Measurements from ENCODE around the gene P2RY2. TPM values are rescaled to one million over a fixed set of nuclear protein-coding genes. Genes with fewer than 3 reads are reported as not detected.

Gene P2RY2
- total RNA-seq, 2 experiments from 2014 or later = not detected

GRCh38 chr11:73176874-73177155, 41.3 kb upstream of the P2RY2 start:
- POLR2A ChIA-PET = interaction anchor here (2.1 kb wide), 1 partner anchor 34 kb away, joined by 10 read pairs; the partner anchor contains the start of gene FCHSD2
- Histone ChIP-seq H3K4me1 (ENCODE audit: insufficient read depth, low read length) (peaks cover 7% of the 10 kb centered on the region), H3K9me3 (ENCODE audit: control insufficient read depth in 1 of 2, insufficient read depth in 1 of 2, low read length in 2 of 2) (no peaks in the 10 kb centered on the region), H3K36me3 (ENCODE audit: insufficient read depth, low read length) (no peaks in the 10 kb centered on the region), H3K27me3 (ENCODE audit: control insufficient read depth in 1 of 2, insufficient read depth in 2 of 2, low read length in 2 of 2) (no peaks in the 10 kb centered on the region), H3K27ac (ENCODE audit: low read depth in 1 of 2, low read length in 2 of 2) (no peak overlapping the region), H3K4me3 (ENCODE audit: low read length) (no peak overlapping the region)
- DNase-seq = no peak
- no peaks in the 10 kb centered on the region for H3K9me3 Mint-ChIP-seq
- TF ChIP-seq, protein P1, sequence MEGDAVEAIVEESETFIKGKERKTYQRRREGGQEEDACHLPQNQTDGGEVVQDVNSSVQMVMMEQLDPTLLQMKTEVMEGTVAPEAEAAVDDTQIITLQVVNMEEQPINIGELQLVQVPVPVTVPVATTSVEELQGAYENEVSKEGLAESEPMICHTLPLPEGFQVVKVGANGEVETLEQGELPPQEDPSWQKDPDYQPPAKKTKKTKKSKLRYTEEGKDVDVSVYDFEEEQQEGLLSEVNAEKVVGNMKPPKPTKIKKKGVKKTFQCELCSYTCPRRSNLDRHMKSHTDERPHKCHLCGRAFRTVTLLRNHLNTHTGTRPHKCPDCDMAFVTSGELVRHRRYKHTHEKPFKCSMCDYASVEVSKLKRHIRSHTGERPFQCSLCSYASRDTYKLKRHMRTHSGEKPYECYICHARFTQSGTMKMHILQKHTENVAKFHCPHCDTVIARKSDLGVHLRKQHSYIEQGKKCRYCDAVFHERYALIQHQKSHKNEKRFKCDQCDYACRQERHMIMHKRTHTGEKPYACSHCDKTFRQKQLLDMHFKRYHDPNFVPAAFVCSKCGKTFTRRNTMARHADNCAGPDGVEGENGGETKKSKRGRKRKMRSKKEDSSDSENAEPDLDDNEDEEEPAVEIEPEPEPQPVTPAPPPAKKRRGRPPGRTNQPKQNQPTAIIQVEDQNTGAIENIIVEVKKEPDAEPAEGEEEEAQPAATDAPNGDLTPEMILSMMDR (IDR thresholded peaks at IDR 0.05) = no peak
- ATAC-seq (ENCODE audit: poor library complexity) = no peak
- H3K4me1 Mint-ChIP-seq (ENCODE audit: low read depth) = no peaks in the 10 kb centered on the region
- no peak overlapping the region for H3K27ac Mint-ChIP-seq
- H3K27me3 Mint-ChIP-seq = no peaks in the 10 kb centered on the region
- H3K36me3 Mint-ChIP-seq (ENCODE audit: low read depth) = no peaks in the 10 kb centered on the region
- CTCF ChIA-PET = interaction anchor here (2.6 kb wide), 1 partner anchor 252 kb away, joined by 12 read pairs; no protein-coding TSS in a partner anchor
- intact Hi-C loops (cut with DNase I, micrococcal nuclease) = loop anchor here in 1 of 2 experiments (5.0 kb wide), 2 partner anchors 590 to 705 kb away; no protein-coding TSS in a partner anchor
- H3K4me3 Mint-ChIP-seq = no peak overlapping the region

DNA sequence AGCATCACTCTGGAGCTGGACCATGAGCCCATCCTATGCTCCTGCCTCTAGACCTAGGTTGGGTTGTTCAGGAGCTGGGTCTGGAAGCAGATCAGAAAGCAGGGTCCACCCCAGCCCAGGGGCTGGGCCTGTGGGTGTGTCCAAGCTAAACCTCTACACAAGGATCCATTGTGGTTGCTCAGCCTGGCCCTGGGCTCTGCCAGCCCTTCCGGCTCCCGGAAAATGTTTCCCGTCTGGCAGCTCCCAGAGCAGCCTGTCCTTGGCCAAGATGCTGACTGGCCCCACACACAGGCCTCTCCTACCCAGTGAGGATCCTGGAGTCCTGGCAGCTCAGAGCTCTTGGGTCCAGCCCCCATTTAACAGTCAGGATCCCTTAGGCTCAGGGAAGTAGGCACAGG, 40.7 kb upstream of the P2RY2 start:
- no peaks in the 10 kb centered on the region for H3K36me3 Mint-ChIP-seq (ENCODE audit: low read depth)
- TF ChIP-seq, protein P1 (IDR thresholded peaks at IDR 0.05) = no peak
- H3K4me3 ChIP-seq (ENCODE audit: low read length) = no peak overlapping the region
- H3K4me1 ChIP-seq (ENCODE audit: insufficient read depth, low read length) = peaks cover 7% of the 10 kb centered on the region
- H3K27ac ChIP-seq (ENCODE audit: low read depth in 1 of 2, low read length in 2 of 2) = no peak overlapping the region
- DNase-seq (no peak), ATAC-seq (ENCODE audit: poor library complexity) (no peak)
- H3K4me3 Mint-ChIP-seq = no peak overlapping the region
- H3K4me1 Mint-ChIP-seq (ENCODE audit: low read depth) = no peaks in the 10 kb centered on the region
- H3K27me3 Mint-ChIP-seq = no peaks in the 10 kb centered on the region
- CTCF ChIA-PET = interaction anchor here (0.6 to 2.6 kb wide), 8 partner anchors 32 to 461 kb away, joined by 3 to 23 read pairs (median 5); no protein-coding TSS in a partner anchor
- intact Hi-C loops (cut with DNase I, micrococcal nuclease) = loop anchor here in 1 of 2 experiments (5.0 kb wide), 2 partner anchors 590 to 705 kb away; no protein-coding TSS in a partner anchor
- no peaks in the 10 kb centered on the region for H3K36me3 ChIP-seq (ENCODE audit: insufficient read depth, low read length)
- H3K27ac Mint-ChIP-seq = no peak overlapping the region
- H3K27me3 ChIP-seq (ENCODE audit: control insufficient read depth in 1 of 2, insufficient read depth in 2 of 2, low read length in 2 of 2) = no peaks in the 10 kb centered on the region
- no peaks in the 10 kb centered on the region for H3K9me3 Mint-ChIP-seq
- no peaks in the 10 kb centered on the region for H3K9me3 ChIP-seq (ENCODE audit: control insufficient read depth in 1 of 2, insufficient read depth in 1 of 2, low read length in 2 of 2)
- POLR2A ChIA-PET = interaction anchor here (0.9 to 2.1 kb wide), 7 partner anchors 35 to 455 kb away, joined by 3 to 10 read pairs (median 4); partner anchors contain the start of gene FCHSD2

DNA sequence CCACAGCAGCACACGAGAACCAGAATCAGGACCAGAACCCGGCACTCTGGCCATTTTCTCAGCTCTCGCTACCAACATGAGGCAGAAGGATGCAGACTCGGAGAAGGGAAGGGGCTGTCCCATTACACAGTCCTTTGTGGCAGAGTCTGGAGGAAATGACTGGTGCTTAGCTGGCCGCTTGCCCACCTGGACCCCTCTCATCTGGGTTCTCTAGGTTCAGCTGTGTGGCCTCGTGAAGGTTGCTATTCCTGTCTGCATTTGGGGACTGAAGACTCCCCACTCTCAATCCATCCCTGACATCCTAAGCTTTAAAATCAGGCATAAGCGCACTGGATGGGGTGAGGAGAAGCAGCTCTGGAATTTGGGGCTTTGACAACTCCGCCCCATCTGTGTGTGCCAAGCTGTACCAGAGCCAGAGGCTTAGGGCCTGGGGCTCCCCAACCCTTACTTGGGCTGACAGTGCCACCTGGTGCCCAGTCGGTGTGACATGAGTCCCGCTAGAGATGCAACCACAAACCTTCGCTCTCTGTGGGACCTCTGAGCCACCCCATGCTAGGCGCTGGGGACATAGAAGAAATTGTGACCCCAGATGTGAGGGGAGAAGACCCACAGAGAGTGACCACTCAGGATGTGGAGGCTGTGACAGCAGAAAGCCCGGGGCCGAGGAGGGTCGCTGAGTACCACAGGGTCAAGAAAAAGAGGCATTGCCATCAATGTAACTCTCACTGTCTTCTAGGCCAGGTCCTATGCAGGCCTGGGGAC, 40.1 kb upstream of the P2RY2 start:
- Mint-ChIP-seq H3K27ac (no peak overlapping the region), H3K9me3 (no peaks in the 10 kb centered on the region), H3K27me3 (no peaks in the 10 kb centered on the region), H3K4me3 (no peak overlapping the region), H3K36me3 (ENCODE audit: low read depth) (no peaks in the 10 kb centered on the region), H3K4me1 (ENCODE audit: low read depth) (no peaks in the 10 kb centered on the region)
- Histone ChIP-seq H3K27me3 (ENCODE audit: control insufficient read depth in 1 of 2, insufficient read depth in 2 of 2, low read length in 2 of 2) (no peaks in the 10 kb centered on the region), H3K36me3 (ENCODE audit: insufficient read depth, low read length) (no peaks in the 10 kb centered on the region), H3K4me3 (ENCODE audit: low read length) (no peak overlapping the region), H3K9me3 (ENCODE audit: control insufficient read depth in 1 of 2, insufficient read depth in 1 of 2, low read length in 2 of 2) (no peaks in the 10 kb centered on the region), H3K4me1 (ENCODE audit: insufficient read depth, low read length) (peaks cover 7% of the 10 kb centered on the region), H3K27ac (ENCODE audit: low read depth in 1 of 2, low read length in 2 of 2) (no peak overlapping the region)
- DNase-seq (peak; percentile 71 to 89 (median 75)), ATAC-seq (ENCODE audit: poor library complexity) (peak; percentile 100)
- intact Hi-C loops (cut with DNase I, micrococcal nuclease) = loop anchor here (1.0 to 5.0 kb wide), 9 partner anchors 37 to 706 kb away; no protein-coding TSS in a partner anchor
- CTCF ChIA-PET = interaction anchor here (0.6 to 2.6 kb wide), 9 partner anchors 25 to 462 kb away, joined by 3 to 23 read pairs (median 4); no protein-coding TSS in a partner anchor
- POLR2A ChIA-PET = interaction anchor here (0.9 to 2.1 kb wide), 8 partner anchors 35 to 455 kb away, joined by 3 to 10 read pairs (median 4); partner anchors contain the start of gene FCHSD2
- TF ChIP-seq, protein P1 (IDR thresholded peaks at IDR 0.05) = peak; percentile 78
